Measurements from ENCODE around the gene ZNF19.

Gene ZNF19

DNA sequence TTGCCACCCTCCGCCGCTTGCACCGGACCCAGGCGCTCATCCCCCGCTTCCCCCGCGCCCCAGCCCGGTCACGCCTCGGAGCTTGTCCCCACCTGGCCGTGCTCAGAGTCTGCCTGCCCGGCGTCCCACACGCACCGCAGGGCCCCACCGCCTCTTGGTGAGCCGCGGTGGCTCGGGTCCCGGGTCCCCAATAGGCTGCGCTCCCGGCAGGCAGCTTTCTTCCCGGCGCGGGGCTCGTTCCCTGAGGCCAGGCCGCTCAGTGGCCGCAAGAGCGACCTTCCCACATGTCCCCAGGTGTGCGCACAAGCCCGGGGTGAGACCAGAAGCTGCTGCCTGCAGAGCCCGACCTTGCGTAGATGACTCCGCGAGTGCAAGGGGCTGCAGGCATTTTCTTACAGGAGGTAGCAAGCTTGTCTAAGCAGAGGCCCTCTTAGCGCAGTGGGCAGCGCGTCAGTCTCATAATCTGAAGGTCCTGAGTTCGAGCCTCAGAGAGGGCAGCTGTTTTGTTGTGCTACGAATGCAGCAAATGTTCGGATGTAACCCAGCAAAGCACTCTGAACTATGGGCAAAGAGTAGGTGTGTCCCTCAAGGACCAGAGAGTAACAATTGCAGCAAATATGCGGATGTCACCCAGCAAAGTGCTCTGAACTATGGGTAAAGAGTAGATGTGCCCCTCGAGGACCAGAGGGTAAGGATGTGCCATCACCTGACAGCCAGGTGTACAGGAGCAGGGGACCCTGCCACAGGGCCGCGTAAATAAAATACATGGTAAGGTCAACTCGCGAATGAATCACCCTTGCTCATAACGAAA lies 62.9 kb downstream of the ZNF19 start:
- peaks cover 73% of the 10 kb centered on the region for H3K27me3 Mint-ChIP-seq (ENCODE audit: low read depth)
- peak overlapping the region; percentile 74 to 78 (median 74) for H3K4me3 Mint-ChIP-seq
- H3K27ac Mint-ChIP-seq, result no peak overlapping the region
- no peaks in the 10 kb centered on the region for H3K4me1 Mint-ChIP-seq
- H3K9me3 Mint-ChIP-seq, result peaks cover 11% of the 10 kb centered on the region
- H3K36me3 Mint-ChIP-seq (ENCODE audit: low read depth), result no peaks in the 10 kb centered on the region
- TF ChIP-seq CTCF (IDR thresholded peaks at IDR 0.05; ENCODE audit: unreplicated experiment in 3 of 3), result no peak

DNA sequence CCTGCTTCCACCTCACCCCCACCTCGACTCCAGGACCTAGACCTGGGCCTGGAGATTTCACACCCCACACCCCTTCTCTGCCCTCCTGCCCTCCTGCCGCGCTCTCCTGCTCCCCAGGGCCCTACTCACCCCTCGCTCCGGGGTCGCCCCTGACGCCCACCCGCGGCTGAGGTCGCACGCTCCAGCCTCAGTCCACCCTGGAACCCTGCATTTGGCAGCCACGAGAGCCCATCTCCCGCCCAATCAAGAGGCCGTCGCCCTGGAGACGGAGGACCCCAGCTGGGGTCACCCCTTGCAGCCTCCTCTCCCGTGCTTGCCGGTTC lies 63.4 kb downstream of the ZNF19 start:
- TF ChIP-seq CTCF (IDR thresholded peaks at IDR 0.05; ENCODE audit: unreplicated experiment in 3 of 3), result no peak
- Mint-ChIP-seq H3K27me3 (ENCODE audit: low read depth) (peaks cover 70% of the 10 kb centered on the region), H3K36me3 (ENCODE audit: low read depth) (no peaks in the 10 kb centered on the region), H3K27ac (no peak overlapping the region), H3K4me3 (peak overlapping the region in 2 of 3 experiments; percentile 47 to 78), H3K9me3 (peaks cover 11% of the 10 kb centered on the region), H3K4me1 (no peaks in the 10 kb centered on the region)

- H3K27ac Mint-ChIP-seq, result no peak overlapping the region
- peaks cover 62% of the 10 kb centered on the region for H3K27me3 Mint-ChIP-seq (ENCODE audit: low read depth)
- TF ChIP-seq CTCF (IDR thresholded peaks at IDR 0.05; ENCODE audit: unreplicated experiment in 3 of 3), result no peak
- H3K9me3 Mint-ChIP-seq, result peaks cover 14% of the 10 kb centered on the region
- H3K4me3 Mint-ChIP-seq, result peak overlapping the region in 1 of 3 experiments; percentile 47
- H3K4me1 Mint-ChIP-seq, result no peaks in the 10 kb centered on the region
- H3K36me3 Mint-ChIP-seq (ENCODE audit: low read depth), result no peaks in the 10 kb centered on the region
These were observed 64.5 kb downstream of the ZNF19 start for GRCh38 chr16:71424626-71425025.

- peaks cover 62% of the 10 kb centered on the region for H3K27me3 Mint-ChIP-seq (ENCODE audit: low read depth)
- no peak overlapping the region for H3K27ac Mint-ChIP-seq
- H3K36me3 Mint-ChIP-seq (ENCODE audit: low read depth), result no peaks in the 10 kb centered on the region
- no peaks in the 10 kb centered on the region for H3K4me1 Mint-ChIP-seq
- no peak overlapping the region for H3K4me3 Mint-ChIP-seq
- peaks cover 12% of the 10 kb centered on the region for H3K9me3 Mint-ChIP-seq
- TF ChIP-seq CTCF (IDR thresholded peaks at IDR 0.05; ENCODE audit: unreplicated experiment in 3 of 3), result no peak
These were observed 65.3 kb downstream of the ZNF19 start for GRCh38 chr16:71423865-71424264.

Measured in nephron (organoid).